ENCODE results near the gene HMSD.

GRCh38 chr18:63961435-63961980, 12.4 kb downstream of the HMSD start:
- TF ChIP-seq POLR2A (IDR thresholded peaks at IDR 0.05; ENCODE audit: low read length) (no peak), GATA1 (IDR thresholded peaks at IDR 0.05; ENCODE audit: low read depth, low read length) (no peak)

Data from erythroblast (primary cell).